ENCODE results near the gene LRPPRC. TPM values are rescaled to one million over a fixed set of nuclear protein-coding genes. Genes with fewer than 3 reads are reported as not detected.

Gene LRPPRC
- total and polyA plus RNA-seq, 9 of the 15 experiments (the other 6 are each of a cell fraction or from before 2014, with no cell fraction given), result 41.5 to 214 (median 138) TPM

GRCh38 chr2:43837831-43838559, 157.8 kb downstream of the LRPPRC start:
- Histone ChIP-seq H3K9me1 (ENCODE audit: control insufficient read depth, insufficient read depth, low read length) (no peaks in the 10 kb centered on the region), H3K36me3 (ENCODE audit: control insufficient read depth, insufficient read depth, low read length) (no peaks in the 10 kb centered on the region), H3K4me1 (replicated peaks in 1 of 2; ENCODE audit: control insufficient read depth in 2 of 2, insufficient read depth in 2 of 2, low read length in 2 of 2) (peaks cover 2 to 10% of the 10 kb centered on the region in 2 experiments; a peak in 3 of 5 replicates), H3K27ac (ENCODE audit: extremely low read depth, low read depth, low read length) (no peak overlapping the region), H3K79me2 (ENCODE audit: control insufficient read depth, insufficient read depth, low read length) (no peaks in the 10 kb centered on the region), H3K9me3 (replicated peaks; ENCODE audit: control insufficient read depth, insufficient read depth, low read depth, low read length) (no peaks in the 10 kb centered on the region), H3K9ac (ENCODE audit: insufficient read depth in 1 of 2, low read depth in 2 of 2, low read length in 2 of 2) (no peak overlapping the region), H3K27me3 (ENCODE audit: control insufficient read depth in 2 of 2, insufficient read depth in 2 of 2, low read length in 2 of 2) (peaks cover 33 to 50% of the 10 kb centered on the region in 2 experiments), H2AFZ (ENCODE audit: low read depth, low read length) (no peak overlapping the region), H4K20me1 (replicated peaks; ENCODE audit: control insufficient read depth, insufficient read depth, low read length) (no peaks in the 10 kb centered on the region), H3K4me2 (ENCODE audit: insufficient read depth, low read length) (no peak overlapping the region), H3K4me3 (no peak overlapping the region)
- no TSS peak for BruUV-seq (replicated peaks)
- intact Hi-C loops (cut with micrococcal nuclease) (no loop called here), in situ Hi-C loops (cut with MboI) (no loop called here)
- ChIA-PET CTCF (ENCODE audit: low intra/inter-chr PET ratio) (no interaction called here), POLR2A (interaction anchor here (0.6 to 1.6 kb wide), 2 partner anchors 8 to 1027 kb away, joined by 3 to 5 read pairs; no protein-coding TSS in a partner anchor)
- WGBS (ENCODE audit: insufficient coverage, low coverage, missing lambda C conversion rate), result 25% methylated on average over 19 of the region's 21 CpGs
- FAIRE-seq (no peak), DNase-seq (ENCODE audit: extremely low read depth in 1 of 4, low spot score in 3 of 4) (no peak), ATAC-seq (no peak)
- TF ChIP-seq NBN (IDR thresholded peaks at IDR 0.05; ENCODE audit: low read depth), result no peak
- no peak for TF ChIP-seq RCOR1 (IDR thresholded peaks at IDR 0.05; ENCODE audit: borderline replicate concordance in 1 of 2, low read depth in 2 of 2, low read length in 2 of 2)
- TF ChIP-seq SMAD3 (CRISPR knock-in tag; conservative IDR thresholded peaks at IDR 0.05), result no peak
- TF ChIP-seq KDM2B (CRISPR knock-in tag; IDR thresholded peaks at IDR 0.05), result no peak
- no peak for TF ChIP-seq ZNF518B (CRISPR knock-in tag; IDR thresholded peaks at IDR 0.05)
- TF ChIP-seq KLF13 (tag; IDR thresholded peaks at IDR 0.05; ENCODE audit: borderline replicate concordance, low read depth), result no peak
- no peak for TF ChIP-seq BCL6 (CRISPR knock-in tag; IDR thresholded peaks at IDR 0.05)
- TF ChIP-seq SNAPC5 (CRISPR knock-in tag; IDR thresholded peaks at IDR 0.05), result no peak
- no peak for TF ChIP-seq XRCC3 (IDR thresholded peaks at IDR 0.05)
- no peak for TF ChIP-seq CCAR2 (IDR thresholded peaks at IDR 0.05; ENCODE audit: low read depth, low read length)
- TF ChIP-seq CGGBP1 (CRISPR knock-in tag; IDR thresholded peaks at IDR 0.05), result no peak
- TF ChIP-seq CLOCK (CRISPR knock-in tag; IDR thresholded peaks at IDR 0.05; ENCODE audit: borderline replicate concordance), result no peak
- no peak for TF ChIP-seq MIER1 (IDR thresholded peaks at IDR 0.05; ENCODE audit: low read depth)
- TF ChIP-seq ZSCAN32 (CRISPR knock-in tag; IDR thresholded peaks at IDR 0.05), result no peak

Measured in K562 (cell line).